Osteocyte (in vitro differentiated cells): ENCODE results near the gene CCNY. TPM values are rescaled to one million over a fixed set of nuclear protein-coding genes. Genes with fewer than 3 reads are reported as not detected.
"Not testable (repeated sequence)": the region's sequence is repeated elsewhere in the genome, so short reads cannot be mapped to it uniquely, and the experiment has no call there.

Experiments used
- DNase-seq: peaks from one replicate; pipeline ENCODE4 v3.0.0; 2021; ENCODE audit warnings: mixed read lengths; ENCODE audit not compliant: unreplicated experiment; ENCODE audit errors: extremely low spot score
- H3K27ac Mint-ChIP-seq: one replicate; pipeline ENCODE4 v1.8.0; 2021; ENCODE audit warnings: mild to moderate bottlenecking, mixed read lengths; ENCODE audit not compliant: unreplicated experiment
- H3K27me3 Mint-ChIP-seq: one replicate; pipeline ENCODE4 v1.8.0; 2021; ENCODE audit warnings: mixed read lengths; ENCODE audit not compliant: unreplicated experiment
- H3K36me3 Mint-ChIP-seq: one replicate; pipeline ENCODE4 v1.8.0; 2021; ENCODE audit warnings: mixed read lengths; ENCODE audit not compliant: unreplicated experiment
- H3K4me1 Mint-ChIP-seq: one replicate; pipeline ENCODE4 v1.8.0; 2021; ENCODE audit warnings: mixed read lengths; ENCODE audit not compliant: unreplicated experiment
- H3K4me3 Mint-ChIP-seq: one replicate; pipeline ENCODE4 v1.8.0; 2021; ENCODE audit warnings: mild to moderate bottlenecking, moderate library complexity, mixed read lengths; ENCODE audit not compliant: unreplicated experiment
- H3K9me3 Mint-ChIP-seq: one replicate; pipeline ENCODE4 v1.8.0; 2021; ENCODE audit warnings: mixed read lengths; ENCODE audit not compliant: unreplicated experiment
- total RNA-seq: library from RNA; stranded (reverse); gene quantifications from 2 replicates; pipeline ENCODE4 v1.2.1, GENCODE V29; 2021
- TF ChIP-seq, protein P1 (sequence below): fragments of 200-600 bp; sonication (generic); IDR thresholded peaks from 2 replicates; pipeline ENCODE4 v1.5.0; 2021; ENCODE audit warnings: antibody characterized with exemption, mild to moderate bottlenecking, moderate library complexity

Gene CCNY
- total RNA-seq, 1 donor from 2014 or later: 76.4 TPM

DNA sequence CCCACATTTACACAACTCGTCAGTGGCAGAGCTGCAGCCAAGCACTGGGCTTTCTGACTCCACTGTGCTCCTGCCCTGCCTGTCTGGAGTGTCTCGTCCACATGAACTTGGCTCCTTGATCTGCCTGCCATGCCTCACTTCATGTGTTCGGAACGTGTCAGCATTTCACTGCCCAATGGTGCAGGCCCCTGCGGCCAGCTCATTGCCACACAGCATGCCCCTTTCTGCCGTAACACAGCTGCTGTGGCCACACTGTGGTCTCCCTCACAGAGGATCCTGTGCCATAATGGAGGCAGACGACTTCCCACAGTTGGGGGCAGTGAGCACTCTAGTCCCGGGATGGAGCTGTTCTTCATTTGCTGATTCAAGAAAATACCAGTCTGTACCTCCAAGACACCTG lies 174.6 kb downstream of the CCNY start:
- peaks cover 13% of the 10 kb centered on the region for H3K36me3 Mint-ChIP-seq
- H3K27ac Mint-ChIP-seq: no peak overlapping the region
- DNase-seq: no peak
- H3K4me1 Mint-ChIP-seq: peaks cover 3% of the 10 kb centered on the region
- H3K4me3 Mint-ChIP-seq: no peak overlapping the region
- H3K9me3 Mint-ChIP-seq: no peaks in the 10 kb centered on the region
- H3K27me3 Mint-ChIP-seq: no peaks in the 10 kb centered on the region
- TF ChIP-seq, protein P1, sequence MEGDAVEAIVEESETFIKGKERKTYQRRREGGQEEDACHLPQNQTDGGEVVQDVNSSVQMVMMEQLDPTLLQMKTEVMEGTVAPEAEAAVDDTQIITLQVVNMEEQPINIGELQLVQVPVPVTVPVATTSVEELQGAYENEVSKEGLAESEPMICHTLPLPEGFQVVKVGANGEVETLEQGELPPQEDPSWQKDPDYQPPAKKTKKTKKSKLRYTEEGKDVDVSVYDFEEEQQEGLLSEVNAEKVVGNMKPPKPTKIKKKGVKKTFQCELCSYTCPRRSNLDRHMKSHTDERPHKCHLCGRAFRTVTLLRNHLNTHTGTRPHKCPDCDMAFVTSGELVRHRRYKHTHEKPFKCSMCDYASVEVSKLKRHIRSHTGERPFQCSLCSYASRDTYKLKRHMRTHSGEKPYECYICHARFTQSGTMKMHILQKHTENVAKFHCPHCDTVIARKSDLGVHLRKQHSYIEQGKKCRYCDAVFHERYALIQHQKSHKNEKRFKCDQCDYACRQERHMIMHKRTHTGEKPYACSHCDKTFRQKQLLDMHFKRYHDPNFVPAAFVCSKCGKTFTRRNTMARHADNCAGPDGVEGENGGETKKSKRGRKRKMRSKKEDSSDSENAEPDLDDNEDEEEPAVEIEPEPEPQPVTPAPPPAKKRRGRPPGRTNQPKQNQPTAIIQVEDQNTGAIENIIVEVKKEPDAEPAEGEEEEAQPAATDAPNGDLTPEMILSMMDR: no peak

DNA sequence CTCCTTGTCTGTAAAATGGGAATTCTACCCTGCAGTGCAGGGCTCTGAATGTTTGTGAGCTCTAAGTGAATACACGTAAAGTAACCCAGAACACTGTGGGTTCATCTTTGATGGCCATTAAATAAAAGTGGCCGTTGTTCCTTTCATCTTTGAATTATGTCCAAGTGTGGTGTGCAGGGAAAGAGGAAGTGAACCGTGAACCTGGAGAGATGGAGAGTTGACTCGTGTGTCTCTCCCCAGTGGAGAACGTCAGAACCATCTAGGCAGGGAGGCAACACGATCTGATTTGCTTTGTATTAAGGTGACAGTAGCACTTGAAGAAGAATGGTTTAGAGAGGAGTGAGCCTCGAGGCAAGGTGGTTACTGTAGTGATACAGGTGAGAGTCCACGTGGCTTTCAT lies 175.3 kb downstream of the CCNY start:
- peaks cover 4% of the 10 kb centered on the region for H3K4me1 Mint-ChIP-seq
- H3K27ac Mint-ChIP-seq: no peak overlapping the region
- peaks cover 13% of the 10 kb centered on the region for H3K36me3 Mint-ChIP-seq
- H3K9me3 Mint-ChIP-seq: no peaks in the 10 kb centered on the region
- no peaks in the 10 kb centered on the region for H3K27me3 Mint-ChIP-seq
- H3K4me3 Mint-ChIP-seq: no peak overlapping the region
- TF ChIP-seq, protein P1: no peak
- DNase-seq: no peak

GRCh38 chr10:35516102-35516670 lies 179.9 kb downstream of the CCNY start:
- Mint-ChIP-seq H3K36me3 (peaks cover 8% of the 10 kb centered on the region), H3K27me3 (no peaks in the 10 kb centered on the region), H3K4me1 (peaks cover 4% of the 10 kb centered on the region), H3K9me3 (no peaks in the 10 kb centered on the region), H3K27ac (no peak overlapping the region), H3K4me3 (no peak overlapping the region)
- DNase-seq: no peak
- TF ChIP-seq, protein P1: no peak

- H3K9me3 Mint-ChIP-seq: no peaks in the 10 kb centered on the region
- H3K4me1 Mint-ChIP-seq: peaks cover 4% of the 10 kb centered on the region
- no peak overlapping the region for H3K4me3 Mint-ChIP-seq
- no peaks in the 10 kb centered on the region for H3K27me3 Mint-ChIP-seq
- no peaks in the 10 kb centered on the region for H3K36me3 Mint-ChIP-seq
- TF ChIP-seq, protein P1: no peak
- no peak for DNase-seq
- H3K27ac Mint-ChIP-seq: no peak overlapping the region
These were observed 181.3 kb downstream of the CCNY start for GRCh38 chr10:35517431-35518181.

DNA sequence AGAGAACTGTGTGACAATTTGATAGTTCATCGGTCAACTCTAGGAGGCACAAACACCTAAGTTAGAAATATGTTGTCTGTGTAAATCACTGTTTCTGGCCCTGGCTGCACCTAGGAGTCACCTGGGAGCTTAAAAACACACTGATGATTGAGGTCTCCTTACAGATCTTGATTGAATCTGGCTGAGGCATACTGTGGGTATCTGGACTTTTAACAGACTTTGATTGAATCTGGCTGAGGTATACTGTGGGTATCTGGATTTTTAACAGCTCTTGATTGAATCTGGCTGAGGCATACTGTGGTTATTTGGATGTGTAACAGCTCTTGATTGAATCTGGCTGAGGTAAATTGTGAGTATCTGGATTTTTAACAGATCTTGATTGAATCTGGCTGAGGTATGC lies 181.9 kb downstream of the CCNY start:
- not testable (repeated sequence) for H3K27me3 Mint-ChIP-seq, DNase-seq, H3K9me3 Mint-ChIP-seq, H3K4me3 Mint-ChIP-seq, H3K27ac Mint-ChIP-seq, H3K36me3 Mint-ChIP-seq, H3K4me1 Mint-ChIP-seq
